ENCODE results near the gene PDCL2. TPM values are rescaled to one million over a fixed set of nuclear protein-coding genes. Genes with fewer than 3 reads are reported as not detected.

The PDCL2 gene
- total and polyA plus RNA-seq, 10 of the 15 experiments (the other 5 are each of a cell fraction or from before 2014, with no cell fraction given) = not detected

DNA sequence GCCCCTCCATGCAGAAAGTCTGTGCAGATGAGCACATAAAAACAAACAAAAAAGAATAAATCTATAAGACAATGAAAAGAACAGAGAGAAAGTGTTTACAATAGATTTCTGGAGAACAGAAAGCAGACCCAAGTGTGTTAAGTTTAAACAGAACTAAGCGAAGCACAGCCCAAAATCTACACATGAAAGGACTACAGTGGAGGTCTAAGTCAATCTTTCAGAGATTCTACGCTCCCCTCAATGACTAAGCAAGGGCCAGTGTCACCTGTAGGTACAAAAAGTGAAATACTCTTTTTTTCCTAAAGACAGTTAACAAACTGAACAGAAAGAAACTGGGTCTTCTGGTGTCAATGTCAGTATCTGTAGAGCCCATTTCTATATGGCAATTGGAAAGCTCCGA lies 63.6 kb downstream of the PDCL2 start:
- Histone ChIP-seq H3K79me2 (ENCODE audit: control insufficient read depth, insufficient read depth, low read length) (peaks cover 4% of the 10 kb centered on the region), H3K9ac (ENCODE audit: control insufficient read depth, insufficient read depth, low read length) (no peak overlapping the region), H3K36me3 (ENCODE audit: control insufficient read depth in 2 of 2, insufficient read depth in 2 of 2, low read length in 1 of 2) (no peaks in the 10 kb centered on the region; a peak in 1 of 4 replicates), H3K27ac (ENCODE audit: control insufficient read depth, insufficient read depth) (no peak overlapping the region), H3K4me2 (ENCODE audit: control insufficient read depth, insufficient read depth) (no peak overlapping the region), H2AFZ (ENCODE audit: control insufficient read depth, low read depth, low read length) (no peak overlapping the region), H3K4me3 (no peak overlapping the region), H3K27me3 (replicated peaks in 1 of 2; ENCODE audit: control insufficient read depth in 2 of 2, insufficient read depth in 2 of 2, low read length in 1 of 2) (no peaks in the 10 kb centered on the region), H4K20me1 (ENCODE audit: control insufficient read depth, insufficient read depth) (no peaks in the 10 kb centered on the region), H3K9me3 (replicated peaks; ENCODE audit: control insufficient read depth, insufficient read depth, low read length) (peaks cover 3% of the 10 kb centered on the region; the same call in 2 of the 3 replicates), H3K4me1 (ENCODE audit: control insufficient read depth, insufficient read depth, low read length) (no peaks in the 10 kb centered on the region)
- RAD21 ChIA-PET (ENCODE audit: unreplicated experiment) = no interaction called here
- CTCF ChIA-PET = interaction anchor here (1.3 to 1.5 kb wide), 2 partner anchors 8 to 21 kb away, joined by 3 to 4 read pairs; no protein-coding TSS in a partner anchor
- FAIRE-seq = no peak
- WGBS (ENCODE audit: insufficient coverage, insufficient replicate concordance, low lambda C conversion rate, missing lambda C conversion rate) = 100% methylated on average over 3 of the region's 3 CpGs
- in situ Hi-C loops (cut with MboI) = no loop called here
- intact Hi-C loops (cut with micrococcal nuclease; ENCODE audit: unreplicated experiment) = no loop called here
- ATAC-seq = no peak
- POLR2A ChIA-PET = no interaction called here
- BruUV-seq (replicated peaks) = no TSS peak
- SMC1A ChIA-PET (ENCODE audit: uncharacterized antibody, unreplicated experiment) = interaction anchor here (1.6 kb wide), 1 partner anchor 10 kb away, joined by 6 read pairs; no protein-coding TSS in a partner anchor
- no peak for DNase-seq (ENCODE audit: low read depth, low spot score)
- TF ChIP-seq HDAC6 (IDR thresholded peaks at IDR 0.05; ENCODE audit: unreplicated experiment) (no peak), BMI1 (IDR thresholded peaks at IDR 0.05; ENCODE audit: borderline replicate concordance) (no peak), SP1 (IDR thresholded peaks at IDR 0.05; ENCODE audit: low read depth, low read length) (no peak), SMC3 (IDR thresholded peaks at IDR 0.05; ENCODE audit: borderline replicate concordance, low read length) (no peak), SIX5 (IDR thresholded peaks at IDR 0.05; ENCODE audit: low read depth, low read length, severe bottlenecking) (no peak), SREBF2 (IDR thresholded peaks at IDR 0.05; ENCODE audit: low read length) (no peak), ZNF622 (IDR thresholded peaks at IDR 0.05) (no peak), MEF2A (IDR thresholded peaks at IDR 0.05; ENCODE audit: insufficient read depth, low read depth, low read length) (no peak), RUNX3 (IDR thresholded peaks at IDR 0.05; ENCODE audit: low read length) (no peak), ASH2L (IDR thresholded peaks at IDR 0.05; ENCODE audit: borderline replicate concordance, low read depth) (no peak), SIN3A (IDR thresholded peaks at IDR 0.05; ENCODE audit: low read depth, low read length) (no peak)
- TF ChIP-seq, protein P1, sequence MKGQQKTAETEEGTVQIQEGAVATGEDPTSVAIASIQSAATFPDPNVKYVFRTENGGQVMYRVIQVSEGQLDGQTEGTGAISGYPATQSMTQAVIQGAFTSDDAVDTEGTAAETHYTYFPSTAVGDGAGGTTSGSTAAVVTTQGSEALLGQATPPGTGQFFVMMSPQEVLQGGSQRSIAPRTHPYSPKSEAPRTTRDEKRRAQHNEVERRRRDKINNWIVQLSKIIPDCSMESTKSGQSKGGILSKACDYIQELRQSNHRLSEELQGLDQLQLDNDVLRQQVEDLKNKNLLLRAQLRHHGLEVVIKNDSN (IDR thresholded peaks at IDR 0.05; ENCODE audit: borderline replicate concordance, extremely low read length, insufficient read depth, low read depth, low read length) = no peak
